HG03457 (cell line): ENCODE data around the gene ZNF320.
"Not testable (repeated sequence)": the region's sequence is repeated elsewhere in the genome, so short reads cannot be mapped to it uniquely, and the experiment has no call there.

ENCODE experiments used
- ATAC-seq: cut with Tn5 transposase; IDR thresholded peaks from one replicate; pipeline ENCODE4 v1.9.1; 2021; ENCODE audit warnings: moderate number of reproducible peaks; ENCODE audit not compliant: unreplicated experiment

ZNF320 gene

DNA sequence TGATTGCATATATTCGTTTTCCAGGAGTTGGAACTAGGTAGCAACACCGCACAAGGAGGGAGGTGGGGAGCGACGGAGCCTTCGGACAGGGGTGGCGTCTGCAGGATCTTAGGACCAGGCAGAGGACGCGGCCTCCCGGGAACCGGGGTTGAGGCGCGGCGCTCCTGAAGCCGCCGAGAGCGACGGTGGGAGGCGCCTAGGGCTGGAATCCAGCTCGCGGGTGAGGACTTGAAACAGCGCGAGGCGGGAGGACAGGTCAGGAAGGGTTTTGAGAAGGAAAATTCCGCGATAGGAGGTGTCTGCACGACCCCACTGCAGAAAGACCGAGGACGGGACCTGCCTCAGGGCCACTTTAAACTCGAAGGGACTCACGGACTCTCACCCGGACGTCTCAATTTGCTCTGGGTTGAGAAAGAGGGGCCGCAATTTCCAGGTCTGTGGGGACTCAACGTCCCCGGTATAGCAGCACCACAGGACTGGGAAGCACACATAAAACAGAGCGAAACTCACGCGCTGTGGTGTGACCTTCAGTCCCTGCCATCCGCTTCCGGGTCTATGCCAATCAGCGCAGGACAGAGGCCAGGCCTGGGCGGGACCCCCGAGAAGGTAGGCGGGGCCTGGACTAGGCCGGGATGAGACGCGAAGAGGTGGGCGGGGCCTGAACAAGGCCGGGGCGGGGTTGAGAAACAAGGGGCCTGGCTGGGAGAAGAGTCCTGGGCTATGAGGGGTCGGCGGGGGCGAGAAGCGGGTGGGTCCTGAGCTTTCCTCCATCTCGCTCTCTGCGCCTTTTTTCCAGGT, at the start of gene ZNF320:
TSS of gene ZNF320 (minus strand) at position 498 of the 798 bp plus-strand sequence. CDS start 7,380 bp downstream, outside the sequence.
- ATAC-seq, result peak; percentile 92

DNA sequence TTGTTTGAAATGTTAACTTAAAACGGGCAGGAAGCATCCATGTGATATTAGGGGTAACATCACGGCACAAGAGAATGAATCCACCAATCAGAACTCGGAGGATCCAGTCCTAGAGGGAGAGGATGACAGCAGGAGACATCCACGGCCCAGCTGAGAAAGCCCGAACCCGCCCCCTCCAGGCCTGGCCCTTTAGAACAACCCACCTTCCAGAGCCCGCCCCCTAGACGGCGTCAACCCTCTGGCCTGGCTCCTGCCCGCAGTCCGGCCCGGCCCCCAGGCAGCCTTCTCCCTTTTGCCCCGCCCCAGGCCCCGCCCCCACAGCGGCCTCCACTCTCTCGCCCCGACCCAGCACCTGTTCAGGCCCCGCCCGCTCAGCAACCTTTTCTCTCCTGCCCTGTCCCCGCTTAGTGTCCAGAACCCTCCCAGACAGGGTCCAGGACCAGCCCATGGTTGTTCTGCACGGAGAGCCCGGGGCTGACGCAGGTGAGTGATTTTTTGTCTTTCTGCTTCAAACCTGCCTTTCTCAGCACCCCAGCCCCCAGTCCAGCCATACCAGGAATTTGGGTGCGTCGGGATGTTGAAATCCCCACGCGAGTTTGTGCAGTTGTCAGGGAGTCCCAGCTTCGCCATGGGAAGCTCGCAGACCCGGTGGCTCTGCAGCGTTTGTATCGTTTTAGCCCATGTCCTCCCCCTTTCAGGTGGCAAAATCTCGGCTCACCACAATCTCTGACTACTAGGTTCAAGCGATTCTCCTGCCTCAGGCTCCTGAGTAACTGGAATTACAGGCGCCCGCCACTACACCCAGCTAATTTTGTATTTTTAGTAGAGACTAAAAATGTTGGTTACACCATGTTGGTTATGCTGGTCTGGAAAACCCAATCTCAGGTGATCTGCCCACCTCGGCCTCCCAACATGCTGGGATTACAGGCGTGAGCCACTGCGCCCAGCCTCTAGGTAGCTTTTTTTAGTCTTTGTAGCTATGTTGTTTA, 49.2 kb upstream of the ZNF320 start:
- ATAC-seq, result no peak

DNA sequence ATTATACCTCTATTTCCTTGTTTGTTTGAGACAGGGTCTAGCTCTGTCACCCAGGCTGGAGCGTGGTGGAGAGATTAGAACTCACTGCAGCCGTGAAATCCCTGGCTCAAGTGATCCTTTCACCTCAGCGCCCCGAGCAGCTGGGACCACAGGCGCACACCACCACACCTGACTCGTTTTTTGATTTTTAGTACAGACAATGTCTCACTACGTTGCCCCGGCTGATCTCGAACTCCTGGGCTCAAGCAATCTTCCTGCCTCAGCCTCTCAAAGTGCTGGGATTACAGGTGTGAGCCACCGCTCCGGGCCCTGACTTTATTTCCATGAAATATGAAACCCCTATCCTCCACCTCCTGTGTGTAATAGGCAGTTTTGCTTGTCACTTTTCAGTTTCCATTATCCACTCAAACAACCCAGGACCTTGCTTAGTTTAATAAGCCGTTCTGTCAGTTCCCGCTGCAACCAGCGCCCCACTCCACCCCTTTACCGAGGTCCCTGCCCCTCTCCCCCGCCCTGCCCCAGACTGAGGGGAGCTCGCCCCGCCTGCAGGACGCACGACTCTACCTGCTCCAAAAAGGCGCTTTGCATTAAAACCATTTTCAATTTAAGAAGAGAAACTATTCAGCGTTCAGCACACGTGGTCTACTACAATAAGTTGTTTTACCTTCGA, 48.4 kb upstream of the ZNF320 start:
- ATAC-seq, result no peak

DNA sequence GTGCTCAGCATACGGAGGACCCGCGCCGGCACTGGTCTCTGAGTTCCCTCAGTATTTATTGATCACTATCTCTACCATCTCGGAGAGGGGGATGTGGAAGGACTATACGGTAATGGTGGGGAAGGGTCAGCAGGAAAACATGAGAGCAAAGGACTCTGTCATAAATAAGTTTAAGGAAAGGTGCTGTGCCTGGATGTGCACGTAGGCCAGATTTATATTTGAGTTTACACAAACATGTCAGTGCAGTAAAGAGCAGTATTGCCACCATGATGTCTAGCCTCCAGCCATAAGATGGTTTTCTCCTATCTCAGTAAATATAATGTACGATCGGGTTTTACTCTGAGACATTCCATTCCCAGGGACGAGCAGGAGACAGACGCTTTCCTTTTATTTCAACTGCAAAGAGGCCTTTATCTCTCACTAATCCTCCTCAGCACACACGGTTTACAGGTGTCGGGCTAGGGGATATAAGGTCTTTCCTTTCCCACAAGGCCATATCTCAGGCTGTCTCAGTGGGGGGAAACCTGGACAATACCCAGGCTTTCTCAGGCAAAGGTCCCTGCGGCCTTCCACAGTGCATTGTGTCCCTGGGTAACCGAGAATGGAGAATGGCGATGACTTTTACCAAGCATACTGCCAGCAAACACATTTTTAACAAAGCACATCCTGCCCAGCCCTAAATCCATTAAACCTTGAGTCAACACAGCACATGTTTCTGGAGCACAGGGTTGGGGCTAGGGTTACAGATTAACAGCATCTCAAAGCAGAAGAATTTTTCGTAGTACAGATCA, 47.5 kb upstream of the ZNF320 start:
- not testable (repeated sequence) for ATAC-seq

DNA sequence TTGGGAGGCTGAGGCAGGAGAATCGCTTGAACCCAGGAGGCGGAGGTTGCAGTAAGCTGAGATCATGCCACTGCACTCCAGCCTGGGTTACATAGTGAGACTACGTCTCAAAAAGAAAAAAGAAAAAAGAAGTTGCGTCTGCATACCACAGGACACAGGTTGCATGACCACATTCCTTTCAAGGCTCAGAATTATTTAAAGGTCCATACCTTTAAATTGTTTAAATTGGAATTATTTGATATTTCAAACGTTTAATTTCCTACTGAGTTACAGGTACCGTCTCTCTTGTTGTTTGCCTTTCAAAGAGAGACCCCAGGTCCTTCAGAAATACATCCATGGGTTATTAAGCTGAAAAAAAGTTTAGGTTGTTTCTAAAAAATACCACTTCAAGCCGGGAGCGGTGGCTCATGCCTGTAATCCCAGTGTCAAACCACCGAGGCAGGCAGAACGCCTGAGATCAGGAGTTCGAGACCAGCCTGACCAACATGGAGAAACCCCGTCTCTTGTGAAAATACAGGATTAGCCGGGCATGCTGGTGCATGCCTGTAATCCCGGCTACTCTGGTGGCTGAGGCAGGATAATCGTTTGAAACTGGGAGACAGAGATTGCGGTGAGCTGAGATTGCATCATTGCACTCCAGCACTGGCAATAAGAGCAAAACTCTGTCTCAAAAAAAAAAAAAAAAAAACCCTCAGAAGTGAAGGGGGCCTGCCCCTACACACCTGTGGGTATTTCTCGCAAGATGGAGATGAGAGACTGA, 46.6 kb upstream of the ZNF320 start:
- no peak for ATAC-seq

DNA sequence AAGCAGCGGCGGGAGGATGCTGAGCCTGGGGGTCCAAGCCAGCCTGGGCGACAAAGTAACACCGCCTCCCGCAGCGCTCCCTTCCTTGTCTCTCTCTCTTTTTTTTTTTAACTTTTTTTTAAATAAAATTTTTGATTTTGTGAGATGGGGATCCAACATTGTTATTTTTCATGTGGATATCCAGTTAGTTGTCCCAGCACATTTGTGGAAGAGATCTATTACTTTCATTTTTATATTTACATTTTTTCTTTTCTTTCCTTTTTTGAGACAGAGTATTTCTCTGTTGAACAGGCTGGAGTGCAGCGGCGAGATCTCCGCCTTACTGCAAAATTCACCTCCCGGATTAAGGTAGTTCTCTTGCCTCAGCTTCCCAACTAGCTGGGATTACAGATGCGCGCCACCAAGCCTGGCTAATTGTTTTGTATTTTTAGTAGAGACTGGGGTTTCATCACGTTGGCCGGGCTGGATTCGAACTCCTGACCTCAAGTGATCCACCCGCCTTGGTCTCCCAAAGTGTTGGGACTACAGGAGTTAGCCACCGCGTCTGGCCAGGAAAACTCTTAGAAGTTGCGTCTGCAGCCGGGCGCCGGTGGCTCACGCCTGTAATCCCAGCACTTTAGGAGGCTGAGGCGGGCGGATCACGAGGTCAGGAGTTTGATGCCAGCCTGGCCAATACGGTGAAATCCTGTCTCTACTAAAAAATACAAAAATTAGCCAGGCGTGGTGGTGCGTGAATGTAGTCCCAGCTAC, 45.9 kb upstream of the ZNF320 start:
- ATAC-seq, result no peak

DNA sequence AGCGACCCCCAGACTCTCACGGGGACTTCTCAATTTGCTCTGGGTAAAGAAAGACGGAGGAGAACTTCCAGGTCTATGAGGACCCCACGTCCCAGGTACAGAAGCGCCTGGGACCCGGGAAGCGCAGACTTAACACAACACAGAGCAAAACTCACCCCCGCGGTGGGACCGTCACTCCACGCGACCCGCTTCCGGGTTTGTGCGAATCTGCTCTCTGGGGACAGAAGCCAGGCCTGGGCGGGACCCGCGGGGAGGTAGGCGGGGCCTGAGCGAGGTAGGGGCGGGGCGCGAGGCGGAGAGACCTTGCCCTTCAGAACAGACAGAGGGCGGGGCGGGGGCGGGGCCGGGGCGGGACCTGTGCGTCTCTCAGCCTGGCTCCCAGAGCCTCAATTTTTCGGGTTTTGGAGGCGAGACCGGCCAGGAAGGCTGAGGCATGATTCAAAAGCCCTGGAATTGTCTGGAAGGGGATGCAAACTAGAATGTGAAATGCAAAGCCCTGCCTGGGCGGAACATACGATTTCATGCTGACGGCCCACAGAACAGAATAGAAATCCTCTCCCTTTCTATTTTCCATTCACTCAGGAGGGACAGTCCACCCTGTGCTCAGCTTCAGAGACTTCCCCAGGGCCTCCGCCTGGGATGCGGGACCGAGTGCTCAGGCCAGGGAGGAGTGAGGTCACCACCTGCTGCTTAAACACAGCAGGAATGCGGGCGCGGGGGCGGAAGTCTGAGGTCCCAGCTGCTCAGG, 45.1 kb upstream of the ZNF320 start:
- peak; percentile 90 for ATAC-seq

DNA sequence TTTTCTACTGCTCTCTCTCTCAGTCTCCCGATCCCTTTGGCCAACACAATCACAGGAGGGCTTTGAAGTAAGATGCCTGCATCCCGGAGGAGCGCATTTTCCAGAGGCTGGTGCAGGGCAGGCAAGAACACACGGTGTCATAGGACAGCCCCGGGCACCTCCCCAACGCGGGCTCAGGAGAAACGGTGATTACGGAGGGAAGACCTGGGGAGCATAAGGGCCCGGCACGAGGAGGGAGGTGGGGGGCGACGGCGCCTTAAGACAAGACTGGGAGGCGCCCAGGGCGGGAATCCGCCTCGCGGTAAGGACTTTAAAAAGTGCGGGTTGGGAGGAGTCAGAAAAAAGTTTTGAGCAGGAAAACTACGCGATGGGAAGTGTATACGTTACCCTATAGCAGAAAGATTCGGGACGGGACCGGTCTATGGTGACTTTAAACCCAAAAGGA, 44.5 kb upstream of the ZNF320 start:
- ATAC-seq, result no peak

DNA sequence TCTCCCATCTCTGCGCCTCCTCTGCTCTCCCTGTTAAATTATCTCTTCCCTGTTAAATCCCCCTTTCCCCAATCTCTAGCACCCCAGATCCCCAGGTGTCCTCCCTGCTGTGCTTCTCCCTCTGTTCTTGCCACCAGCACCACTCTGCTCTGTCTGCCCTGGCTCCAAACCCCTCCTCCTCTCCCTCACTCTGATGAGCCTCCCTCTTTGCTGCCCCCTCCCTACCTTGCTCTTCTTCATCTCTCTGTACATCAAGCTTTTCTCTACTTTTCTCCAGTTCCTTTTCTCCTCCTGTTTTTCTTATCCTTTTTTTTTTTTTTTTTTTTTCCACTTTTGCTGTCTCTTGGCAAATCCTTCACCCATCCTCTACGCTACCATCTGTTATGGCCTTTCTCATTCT, 44.1 kb upstream of the ZNF320 start:
- not testable (repeated sequence) for ATAC-seq

DNA sequence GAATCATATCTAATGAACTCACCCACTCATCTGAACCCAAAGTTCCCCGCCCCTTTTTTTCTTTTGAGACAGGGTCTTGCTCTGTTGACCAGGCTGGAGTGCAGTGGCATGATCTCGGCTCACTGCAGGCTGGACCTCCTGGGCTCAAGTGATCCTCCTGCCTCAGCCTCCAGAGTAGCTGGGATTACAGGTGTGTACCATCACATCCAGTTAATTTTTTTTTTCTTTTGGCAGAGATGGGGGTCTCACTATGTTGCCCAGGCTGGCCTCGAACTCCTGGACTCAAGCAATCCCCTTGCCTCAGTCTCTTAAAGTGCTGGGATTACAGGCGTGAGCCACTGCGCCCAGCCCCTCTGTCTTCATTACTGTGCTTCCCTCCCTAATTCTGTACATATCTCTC, 43.5 kb upstream of the ZNF320 start:
- ATAC-seq, result not testable (repeated sequence)

DNA sequence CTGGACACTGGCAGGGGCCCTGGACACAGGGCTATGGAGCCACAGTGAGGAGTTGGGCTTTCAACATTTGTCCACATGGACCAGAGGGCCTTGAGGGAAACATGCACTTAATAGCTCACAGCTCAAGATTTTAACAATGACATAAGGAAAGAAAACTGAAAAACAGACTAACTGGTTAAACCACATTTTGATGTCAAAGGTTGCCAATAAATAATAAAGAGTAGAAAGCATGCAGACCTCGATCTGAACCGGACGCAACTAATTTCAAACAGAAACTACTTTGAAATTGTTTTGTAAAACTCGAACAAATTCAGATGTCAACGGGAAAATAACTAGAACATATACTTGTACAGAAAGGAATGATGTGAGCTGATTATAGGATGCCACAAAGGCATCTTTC, 41.3 kb upstream of the ZNF320 start:
- no peak for ATAC-seq

DNA sequence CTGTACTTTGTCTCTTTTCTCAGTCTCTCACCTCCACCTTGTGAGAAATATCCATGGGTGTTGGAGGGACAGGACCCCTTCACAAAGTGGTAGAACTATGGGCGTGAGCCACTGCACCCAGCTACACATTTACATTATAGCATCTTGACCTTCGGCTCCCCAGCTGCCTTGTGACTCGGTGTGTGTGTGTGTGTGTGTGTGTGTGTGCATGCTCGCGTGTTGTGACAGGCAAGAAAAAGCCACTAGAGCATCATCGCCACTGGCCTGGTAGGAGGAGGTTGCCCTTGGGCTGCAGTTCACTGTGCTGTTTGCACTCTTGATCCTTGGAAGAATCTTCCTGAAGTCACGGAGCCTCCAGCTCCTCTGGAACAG, 39.5 kb upstream of the ZNF320 start:
- ATAC-seq, result no peak

DNA sequence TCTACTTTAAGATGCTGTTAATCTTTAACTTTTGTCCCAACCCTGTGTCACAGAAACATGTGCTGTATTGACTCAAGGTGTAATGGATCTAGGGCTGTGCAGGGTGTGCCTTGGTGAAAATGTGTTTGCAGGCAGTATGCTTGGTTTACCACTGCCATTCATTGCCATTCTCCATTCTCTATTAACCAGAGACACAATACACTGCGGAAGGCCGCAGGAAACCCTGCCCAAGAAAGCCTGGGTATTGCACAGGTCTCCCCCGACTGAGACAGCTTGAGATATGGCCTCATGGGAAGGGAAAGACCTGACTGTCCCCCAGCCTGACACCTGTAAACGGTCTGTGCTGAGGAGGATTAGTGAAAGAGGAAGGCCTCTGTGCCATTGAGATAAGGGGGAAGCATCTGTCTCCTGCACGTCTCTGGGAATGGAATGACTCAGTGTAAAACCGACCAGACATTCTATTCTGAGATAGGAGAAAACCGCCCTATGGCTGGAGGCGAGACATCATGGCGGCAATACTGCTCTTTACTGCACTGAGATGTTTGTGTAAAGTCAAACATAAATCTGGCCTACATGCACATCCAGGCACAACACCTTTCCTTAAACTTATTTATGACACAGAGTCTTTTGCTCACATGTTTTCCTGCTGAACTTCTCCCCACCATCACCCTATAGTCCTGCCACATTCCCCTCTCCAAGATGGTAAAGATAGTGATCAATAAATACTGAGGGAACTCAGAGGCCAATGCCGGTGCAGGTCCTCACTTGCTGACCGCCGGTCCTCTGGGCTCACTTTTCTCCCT, 38.9 kb upstream of the ZNF320 start:
- no peak for ATAC-seq

DNA sequence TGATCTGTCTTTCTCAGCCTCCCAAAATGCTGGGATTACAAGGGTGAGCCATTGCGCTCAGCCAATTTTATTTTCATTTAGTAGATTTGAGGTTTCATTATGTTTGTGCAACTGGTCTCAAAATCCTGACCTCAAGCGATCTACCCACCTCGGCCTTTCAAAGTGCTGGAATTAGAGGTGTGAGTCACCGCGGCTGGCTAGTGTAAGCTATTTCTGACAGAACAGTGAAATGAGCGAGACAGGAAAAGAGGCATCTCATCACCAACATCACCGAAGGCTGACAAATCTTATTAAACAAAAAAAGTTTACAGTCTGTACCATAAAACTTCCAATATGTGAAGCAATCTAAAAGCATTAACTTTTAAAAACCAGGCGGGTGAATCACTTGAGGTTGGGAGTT, 38.0 kb upstream of the ZNF320 start:
- ATAC-seq, result no peak

DNA sequence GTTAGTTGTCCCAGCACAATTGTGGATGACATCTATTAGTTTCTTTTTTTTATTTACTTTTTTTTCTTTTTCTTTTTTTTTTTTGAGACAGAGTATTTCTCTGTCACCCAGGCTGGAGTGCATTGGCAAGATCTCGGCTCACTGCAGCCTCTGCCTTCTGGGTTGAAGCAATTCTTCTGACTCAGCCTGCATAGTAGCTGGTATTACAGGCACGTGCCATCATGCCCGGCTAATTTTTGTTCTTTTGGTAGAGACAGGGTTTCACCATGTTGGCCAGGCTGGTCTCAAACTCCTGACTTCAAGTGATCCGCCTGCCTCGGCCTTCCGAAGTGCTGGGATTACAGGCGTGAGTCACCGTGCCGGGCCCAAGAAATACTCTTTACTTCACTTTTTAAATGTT, 27.2 kb upstream of the ZNF320 start:
- ATAC-seq, result not testable (repeated sequence)

DNA sequence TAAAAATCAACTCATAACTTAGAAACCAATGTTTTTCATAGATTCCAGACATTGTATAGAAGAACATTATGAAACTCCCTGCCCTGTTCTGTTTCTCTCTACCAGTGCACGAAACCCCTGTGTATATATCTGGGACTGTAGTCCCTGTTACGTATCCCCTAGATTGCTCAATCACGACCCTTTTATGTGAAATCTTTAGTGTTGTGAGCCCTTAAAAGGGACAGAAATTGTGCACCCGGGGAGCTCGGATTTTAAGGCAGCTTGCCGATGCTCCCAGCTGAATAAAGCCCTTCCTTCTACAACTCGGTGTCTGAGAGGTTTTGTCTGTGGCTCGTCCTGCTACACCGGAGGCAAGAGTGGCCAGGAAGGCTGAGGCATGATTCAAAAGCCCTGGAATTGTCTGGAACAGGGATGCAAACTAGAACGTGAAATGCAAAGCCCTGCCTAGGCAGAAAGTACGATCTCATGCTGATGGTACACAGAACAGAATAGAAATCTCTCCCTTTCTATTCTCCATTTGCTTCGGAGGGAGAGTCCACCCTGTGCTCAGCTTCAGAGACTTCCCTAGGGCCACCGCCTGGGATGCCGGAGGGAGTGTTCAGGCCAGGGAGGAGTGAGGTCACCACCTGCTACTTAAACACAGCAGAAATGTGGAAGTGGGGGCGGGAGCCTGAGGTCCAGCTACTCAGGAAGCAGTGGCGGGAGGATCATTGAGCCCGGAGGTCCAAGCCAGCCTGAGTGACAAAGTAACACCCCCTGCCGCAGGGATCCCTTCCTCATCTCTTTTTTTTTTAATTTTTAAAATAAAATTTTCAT, 26.6 kb upstream of the ZNF320 start:
- no peak for ATAC-seq
